Measurements from ENCODE around the gene FFAR1.

Gene FFAR1

DNA sequence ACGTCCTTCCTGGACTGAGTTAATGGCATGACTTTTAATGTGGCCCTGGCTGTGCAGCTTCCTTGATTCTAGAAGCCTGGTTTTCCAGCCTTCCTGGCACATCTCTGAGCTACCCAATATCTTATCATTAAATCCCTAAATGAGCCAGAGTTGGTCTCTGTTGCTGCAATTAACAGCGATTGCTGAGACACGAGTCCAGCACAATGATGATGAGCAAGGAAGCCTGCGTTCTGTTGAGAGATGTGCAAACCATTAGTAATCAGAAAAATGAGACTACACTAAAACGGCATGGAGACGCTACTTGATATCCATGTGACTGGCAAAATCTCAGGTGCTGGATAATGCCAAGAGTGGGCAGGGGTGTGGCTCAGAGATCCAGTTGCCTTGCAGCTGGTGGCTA, 49.4 kb downstream of the FFAR1 start:
- no peaks in the 10 kb centered on the region for H3K36me3 ChIP-seq (ENCODE audit: insufficient read depth, low read length)
- H3K4me3 ChIP-seq (ENCODE audit: low read depth in 1 of 2, low read length in 2 of 2) = no peak overlapping the region
- H3K4me1 ChIP-seq (ENCODE audit: insufficient read depth, low read length) = no peaks in the 10 kb centered on the region
- H3K27ac ChIP-seq (ENCODE audit: low read depth, low read length) = no peak overlapping the region
- H3K27me3 ChIP-seq (ENCODE audit: control insufficient read depth in 1 of 2, insufficient read depth in 2 of 2, low read length in 2 of 2) = no peaks in the 10 kb centered on the region
- no peak overlapping the region for H3K9ac ChIP-seq (ENCODE audit: low read length)
- no peaks in the 10 kb centered on the region for H3K9me3 ChIP-seq (ENCODE audit: low read length)

Data from muscle layer of colon (tissue), 2 donors.